Right renal pelvis (tissue), 4 donors: Measurements from ENCODE around the gene MVD. TPM values are rescaled to one million over a fixed set of nuclear protein-coding genes. Genes with fewer than 3 reads are reported as not detected.

Experiments
- DNase-seq, 4 donors: peaks; one replicate each; pipeline ENCODE4 v3.0.0-alpha.2; 2013; ENCODE audit warnings: low read depth in 4 of 4, low spot score in 3 of 4, missing footprints in 1 of 4
- polyA plus RNA-seq, 4 donors: library from polyadenylated mRNA; unstranded; fragments of 120-200 nt; gene quantifications; one replicate each; pipeline ENCODE4 v1.2.1, GENCODE V29; 2013; ENCODE audit not compliant: insufficient read length in 4 of 4

The MVD gene
- polyA plus RNA-seq, 4 donors: 25.4 to 40.6 (median 27.4) TPM

DNA sequence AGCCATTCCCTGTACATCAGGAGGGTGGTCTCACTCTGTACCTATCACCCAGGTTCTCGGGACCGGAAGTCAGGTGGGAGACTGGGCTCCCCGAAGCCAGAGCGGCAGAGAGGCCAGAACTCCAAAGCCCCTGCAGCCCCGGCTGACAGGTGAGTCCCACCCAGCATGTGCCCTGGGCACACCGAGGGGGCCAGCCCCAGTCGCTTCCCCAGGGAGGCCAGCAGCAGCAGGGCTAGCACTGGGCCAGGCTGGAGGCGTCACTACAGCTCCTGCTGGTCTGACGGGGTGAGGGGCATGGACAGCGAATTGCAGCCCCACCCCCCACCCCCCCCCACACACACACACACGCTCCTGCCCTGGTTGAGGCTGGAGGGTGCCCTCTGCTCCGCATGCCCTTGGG lies 32.5 kb downstream of the MVD start:
- DNase-seq: no peak

DNA sequence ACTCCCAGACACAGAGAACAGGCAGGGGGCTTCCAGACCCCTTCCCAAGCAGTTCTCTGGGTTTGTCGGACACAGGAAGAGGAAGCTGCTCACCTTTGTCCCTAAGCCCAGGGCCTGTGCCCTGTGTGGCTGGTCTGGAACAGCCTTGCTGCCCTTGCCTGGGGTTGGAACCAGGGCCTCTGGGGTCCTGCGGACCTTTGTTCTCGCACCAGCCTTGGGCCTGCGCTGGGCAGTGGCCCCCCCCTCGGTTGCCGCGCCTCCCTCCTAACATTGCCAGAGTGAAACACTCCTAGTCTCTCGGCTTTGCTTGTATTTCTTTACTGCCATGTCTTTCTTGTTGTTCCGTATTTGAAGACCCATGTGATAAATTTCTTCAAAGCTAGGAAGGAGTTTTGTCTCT lies 33.1 kb downstream of the MVD start:
- no peak for DNase-seq

DNA sequence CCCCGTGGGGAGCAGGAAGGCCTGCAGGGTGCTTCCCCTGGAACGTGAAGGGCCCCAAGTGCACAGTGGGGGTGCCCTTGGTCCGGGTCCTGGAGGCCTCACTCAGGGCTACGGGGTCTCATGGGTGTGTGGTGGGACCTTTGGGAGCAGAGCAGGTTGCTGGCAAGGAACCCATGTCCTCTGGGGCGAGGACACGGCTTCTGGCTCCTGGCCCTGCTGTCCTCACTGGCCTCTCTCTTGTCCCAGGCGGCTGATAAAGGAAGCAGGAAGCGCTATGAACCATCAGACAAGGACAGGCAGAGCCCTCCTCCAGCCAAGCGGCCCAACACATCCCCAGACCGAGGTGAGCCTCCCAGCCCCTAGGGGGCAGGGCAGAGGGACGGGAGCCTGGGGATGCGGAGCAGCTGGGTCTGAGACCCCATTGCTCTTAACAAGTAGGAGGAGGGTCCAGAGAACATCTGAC lies 34.3 kb downstream of the MVD start:
- DNase-seq: no peak

DNA sequence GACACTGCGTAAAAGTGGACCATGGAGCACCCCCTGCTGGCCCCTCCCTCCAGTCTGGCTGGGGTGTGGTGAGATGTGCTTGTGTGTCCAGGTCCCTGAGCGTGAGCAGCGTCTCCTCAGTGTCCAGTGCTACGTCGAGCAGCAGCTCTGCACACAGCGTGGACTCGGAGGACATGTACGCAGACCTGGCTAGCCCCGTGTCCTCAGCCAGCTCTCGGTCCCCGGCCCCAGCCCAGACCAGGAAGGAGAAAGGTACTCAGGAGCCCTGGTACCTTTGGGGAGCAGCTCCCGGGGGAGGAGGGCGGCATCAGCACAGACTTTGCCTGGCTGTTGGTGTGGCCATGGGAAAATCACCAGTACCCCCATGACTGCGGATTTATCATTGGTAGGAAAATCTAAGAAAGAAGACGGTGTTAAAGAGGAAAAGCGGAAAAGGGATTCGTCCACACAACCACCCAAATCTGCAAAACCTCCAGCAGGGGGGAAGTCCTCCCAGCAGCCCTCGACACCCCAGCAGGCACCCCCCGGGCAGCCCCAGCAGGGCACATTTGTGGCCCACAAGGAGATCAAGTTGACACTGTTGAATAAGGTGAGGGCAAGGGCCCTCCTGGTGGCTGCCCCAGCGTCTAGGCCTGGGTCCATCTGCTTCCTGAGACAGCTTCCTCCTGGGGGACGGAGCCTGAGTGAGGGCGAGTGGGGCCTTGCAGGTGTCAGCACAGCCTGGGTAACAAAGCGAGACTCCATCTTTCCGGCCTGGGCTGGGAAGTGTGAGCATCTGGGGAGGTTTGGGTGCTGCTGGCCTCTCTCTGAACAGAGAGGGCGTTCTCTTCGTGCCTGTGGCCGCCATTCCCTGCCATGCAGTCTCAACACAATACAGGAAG lies 35.1 kb downstream of the MVD start:
- no peak for DNase-seq

DNA sequence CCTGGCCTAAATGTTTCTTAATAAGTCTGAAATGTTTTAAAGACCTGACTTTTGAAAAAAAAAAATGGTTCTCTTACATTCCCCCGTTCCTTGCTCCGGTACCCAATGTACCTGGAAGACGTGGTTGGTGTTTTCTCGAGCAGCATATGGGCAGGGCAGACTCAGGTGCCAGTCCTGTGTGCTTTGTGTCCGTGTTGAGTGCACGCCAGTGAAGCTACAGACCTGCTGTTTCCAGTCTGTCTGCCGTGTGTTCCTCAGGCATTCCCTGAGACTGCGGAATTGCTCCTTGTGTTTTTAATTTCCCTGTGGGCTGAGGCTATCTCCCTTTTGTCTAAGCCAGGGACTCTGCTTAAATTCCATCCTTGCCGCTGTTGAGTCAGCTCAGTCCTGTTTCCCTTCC lies 36.2 kb downstream of the MVD start:
- DNase-seq: no peak

DNA sequence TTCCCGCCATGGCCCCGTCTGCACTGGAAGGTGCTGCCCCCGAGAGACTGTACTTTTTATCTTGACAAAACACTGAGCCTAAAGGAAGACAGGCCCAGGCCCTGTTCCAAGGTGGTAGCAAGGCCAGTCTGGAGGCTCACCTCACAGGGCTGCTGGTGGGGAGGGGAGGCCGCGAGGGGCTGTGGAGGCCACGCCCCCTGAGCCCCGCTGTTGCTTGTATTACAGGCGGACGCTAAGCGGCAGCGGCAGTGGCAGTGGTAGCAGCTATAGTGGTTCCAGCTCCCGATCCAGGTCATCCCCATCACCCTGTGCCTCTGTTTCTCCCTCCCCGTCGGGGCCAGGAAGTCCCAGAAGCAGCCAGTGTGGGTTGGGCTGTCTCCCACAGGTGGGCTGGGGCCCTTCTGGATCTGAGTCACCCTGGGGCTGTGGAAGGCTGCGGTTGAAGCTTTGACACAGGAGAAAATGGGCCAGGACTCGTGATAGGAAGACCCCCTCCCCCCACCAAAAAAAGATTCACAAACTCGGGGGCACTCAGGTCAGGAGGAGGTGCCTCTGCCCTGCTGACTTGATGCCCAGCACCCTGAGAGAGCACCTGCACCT lies 37.8 kb downstream of the MVD start:
- DNase-seq: no peak

DNA sequence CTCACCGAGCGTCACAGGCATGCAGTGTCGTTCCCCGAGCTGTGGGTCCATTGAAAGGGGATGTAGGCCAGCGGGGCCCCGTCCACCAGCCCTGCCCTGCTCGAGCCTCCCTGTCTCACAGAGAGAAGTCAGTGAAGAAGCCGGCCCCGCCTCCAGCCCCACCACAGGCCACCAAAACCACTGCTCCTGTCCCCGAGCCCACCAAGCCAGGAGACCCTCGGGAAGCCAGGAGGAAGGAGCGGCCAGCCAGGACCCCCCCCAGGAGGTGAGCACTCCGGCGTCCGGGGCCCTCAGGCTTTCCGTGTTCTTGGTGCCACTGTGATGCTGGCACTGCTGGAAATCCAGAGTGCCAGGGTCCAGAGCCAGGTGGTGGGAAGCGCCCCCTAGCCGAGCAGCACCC lies 38.4 kb downstream of the MVD start:
- no peak for DNase-seq

DNA sequence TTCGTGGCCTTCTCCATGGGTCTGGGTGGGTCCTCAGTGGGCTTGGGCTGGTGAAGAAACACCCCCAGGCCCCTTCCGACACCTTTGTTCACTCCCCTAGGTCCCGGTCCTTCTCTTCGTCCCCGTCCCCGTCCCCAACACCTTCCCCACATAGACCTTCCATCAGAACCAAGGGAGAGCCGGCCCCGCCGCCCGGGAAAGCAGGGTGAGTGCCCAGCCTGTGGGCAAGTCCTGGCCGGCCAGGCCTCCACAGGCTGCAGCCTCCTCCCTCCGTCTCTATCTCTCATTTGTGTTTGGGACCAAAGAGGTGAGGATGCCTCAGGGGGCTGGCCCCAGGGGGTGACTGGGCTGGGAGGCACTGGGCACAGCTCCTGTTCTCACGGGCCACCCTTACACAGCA lies 39.0 kb downstream of the MVD start:
- DNase-seq: no peak

DNA sequence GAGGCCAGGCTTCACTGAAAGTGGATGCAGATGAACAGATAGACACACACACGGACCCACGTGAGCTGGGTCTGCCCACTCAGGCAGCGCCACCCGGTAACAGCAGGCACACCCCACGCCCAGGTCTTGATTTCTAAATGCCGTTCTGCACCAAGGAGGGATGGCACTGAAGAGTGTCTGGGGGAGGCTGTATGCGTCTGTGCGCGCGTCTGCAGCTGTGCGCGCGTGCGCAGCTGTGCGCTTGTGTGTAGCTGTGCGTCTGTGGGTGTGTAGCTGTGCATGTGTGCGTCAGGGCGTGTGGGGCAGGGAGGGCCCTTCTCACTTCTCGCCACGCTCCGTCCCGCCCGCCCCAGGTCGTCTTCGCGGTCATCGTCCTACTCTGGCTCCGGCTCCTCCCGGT lies 40.0 kb downstream of the MVD start:
- no peak for DNase-seq

DNA sequence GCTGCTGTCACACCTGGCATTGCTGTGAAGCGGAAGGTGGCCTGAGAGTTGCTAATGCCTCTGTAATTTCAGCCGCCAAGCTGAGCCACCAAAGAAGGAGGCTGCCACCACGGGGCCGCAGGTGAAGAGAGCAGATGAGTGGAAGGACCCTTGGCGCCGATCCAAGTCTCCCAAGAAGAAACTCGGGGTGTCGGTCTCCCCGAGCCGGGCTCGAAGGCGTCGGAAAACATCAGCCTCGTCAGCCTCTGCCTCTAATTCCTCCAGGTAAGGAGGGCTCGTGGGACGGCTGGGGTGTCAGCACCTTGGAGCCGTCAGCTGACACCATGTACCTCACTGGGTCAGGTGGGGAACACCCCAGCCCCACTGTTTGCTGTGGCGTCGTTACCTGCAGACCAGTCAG lies 40.8 kb downstream of the MVD start:
- DNase-seq: no peak

DNA sequence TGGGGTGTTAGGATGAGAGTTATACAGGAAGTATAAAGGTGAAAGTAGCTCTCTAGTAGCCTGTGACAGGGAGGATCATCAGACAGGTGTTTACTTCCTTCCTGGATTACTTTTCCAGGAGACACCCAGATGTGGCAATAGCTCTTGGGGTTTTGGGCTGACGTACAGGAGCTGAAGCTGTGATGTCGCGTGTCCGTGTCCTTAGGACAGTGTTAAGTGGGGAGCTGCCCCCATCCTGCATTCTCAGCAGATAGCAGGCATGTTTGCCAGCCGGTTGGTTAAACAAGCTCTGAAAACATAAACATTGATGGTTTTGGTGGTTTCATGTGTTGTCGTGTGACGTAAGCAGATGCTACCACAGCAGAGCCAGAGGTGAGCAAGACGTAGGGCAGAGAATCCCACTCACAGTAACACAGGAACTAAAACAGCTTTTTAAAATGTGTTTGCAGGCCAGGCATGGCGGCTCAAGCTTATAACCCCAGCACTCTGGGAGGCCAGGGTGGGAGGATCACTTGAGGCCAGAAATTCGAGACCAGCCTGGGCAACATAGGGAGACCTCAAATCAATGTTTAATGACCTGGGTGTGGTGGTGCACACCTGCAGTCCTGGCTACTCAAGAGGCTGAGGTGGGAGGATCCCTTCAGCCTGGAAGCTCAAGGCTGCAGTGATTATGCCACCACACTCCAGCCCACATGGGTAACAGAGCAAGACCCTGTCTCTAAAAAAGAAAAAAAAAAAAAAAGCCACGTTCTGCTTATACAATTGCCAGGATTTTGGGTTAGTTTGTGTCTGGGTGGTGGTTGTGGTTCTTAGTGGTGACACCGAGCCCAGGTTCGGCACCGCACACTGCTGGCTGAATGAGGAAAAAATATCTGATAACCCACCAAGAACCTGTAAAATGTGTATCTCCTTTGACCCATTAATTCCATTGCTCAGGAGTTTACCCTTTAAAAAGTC lies 42.8 kb downstream of the MVD start:
- no peak for DNase-seq

DNA sequence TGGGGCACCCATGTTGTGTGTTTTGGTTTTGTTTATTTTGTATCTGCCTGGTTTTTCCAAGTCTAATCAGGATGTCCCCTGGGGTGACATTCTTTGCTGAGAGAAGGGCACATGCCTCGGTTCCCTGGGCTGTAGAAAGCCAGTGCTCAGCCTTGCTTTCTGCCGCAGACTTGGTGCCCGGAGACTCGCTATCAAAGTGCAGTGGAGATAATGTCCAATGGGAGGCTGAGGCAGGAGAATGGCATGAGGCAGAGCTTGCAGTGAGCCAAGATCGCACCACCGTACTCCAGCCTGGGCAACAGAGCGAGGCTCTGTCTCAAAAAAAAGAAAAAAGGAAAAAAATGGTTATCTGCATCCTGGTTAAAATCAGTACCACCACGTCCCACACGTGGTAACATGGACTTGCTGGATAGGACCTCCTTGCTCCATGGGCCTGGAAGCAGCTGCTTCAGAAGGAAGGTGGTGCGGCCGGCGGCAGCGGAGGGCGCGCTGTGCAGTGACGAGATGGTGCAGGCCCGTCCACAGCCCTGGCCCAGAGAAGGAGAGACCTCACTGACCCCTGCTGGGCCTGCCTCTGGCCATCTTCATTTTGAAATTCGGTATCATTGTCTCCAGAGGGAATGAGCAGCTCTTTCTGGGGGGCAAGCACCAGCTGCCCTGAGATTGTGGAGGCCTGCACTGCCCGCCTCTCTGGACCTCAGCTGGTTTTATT lies 43.8 kb downstream of the MVD start:
- no peak for DNase-seq

DNA sequence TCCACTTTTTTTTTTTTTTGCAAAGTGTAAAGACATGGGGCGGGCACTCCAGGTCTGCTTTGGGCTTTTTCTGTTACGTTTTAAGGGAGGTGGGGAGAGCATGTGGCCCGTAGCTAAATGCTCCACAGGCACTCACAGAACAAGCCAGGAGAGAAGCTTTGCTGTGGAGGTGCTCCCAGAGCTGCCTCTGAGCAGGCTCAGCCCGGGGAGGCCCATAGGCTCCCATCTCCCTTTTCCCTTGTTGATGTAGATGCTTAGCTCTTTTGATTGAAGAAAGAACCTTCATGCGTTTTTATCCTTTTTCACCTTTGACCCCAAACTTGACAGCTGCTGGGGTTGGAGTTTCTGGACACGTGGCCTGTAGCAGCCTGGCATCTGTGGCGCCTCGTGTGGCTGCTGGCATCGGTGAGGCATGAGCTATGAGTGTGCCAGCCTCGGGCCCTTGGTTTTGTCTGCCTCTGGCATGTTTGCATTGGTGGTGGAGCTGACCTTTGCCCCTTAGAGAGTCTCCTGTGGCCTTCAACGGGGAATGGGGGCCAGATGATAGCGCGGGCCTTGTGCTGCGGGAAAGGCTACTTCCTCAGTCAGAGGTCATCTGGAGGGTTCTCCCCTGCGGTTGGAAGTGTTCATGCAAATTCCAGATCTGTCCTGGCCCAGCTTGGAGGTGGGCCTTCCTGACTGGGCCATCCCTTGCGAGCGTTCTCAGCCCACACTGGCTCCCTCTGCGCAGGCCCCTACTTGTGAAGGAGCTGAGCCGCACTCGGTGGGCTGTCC lies 44.5 kb downstream of the MVD start:
- no peak for DNase-seq

DNA sequence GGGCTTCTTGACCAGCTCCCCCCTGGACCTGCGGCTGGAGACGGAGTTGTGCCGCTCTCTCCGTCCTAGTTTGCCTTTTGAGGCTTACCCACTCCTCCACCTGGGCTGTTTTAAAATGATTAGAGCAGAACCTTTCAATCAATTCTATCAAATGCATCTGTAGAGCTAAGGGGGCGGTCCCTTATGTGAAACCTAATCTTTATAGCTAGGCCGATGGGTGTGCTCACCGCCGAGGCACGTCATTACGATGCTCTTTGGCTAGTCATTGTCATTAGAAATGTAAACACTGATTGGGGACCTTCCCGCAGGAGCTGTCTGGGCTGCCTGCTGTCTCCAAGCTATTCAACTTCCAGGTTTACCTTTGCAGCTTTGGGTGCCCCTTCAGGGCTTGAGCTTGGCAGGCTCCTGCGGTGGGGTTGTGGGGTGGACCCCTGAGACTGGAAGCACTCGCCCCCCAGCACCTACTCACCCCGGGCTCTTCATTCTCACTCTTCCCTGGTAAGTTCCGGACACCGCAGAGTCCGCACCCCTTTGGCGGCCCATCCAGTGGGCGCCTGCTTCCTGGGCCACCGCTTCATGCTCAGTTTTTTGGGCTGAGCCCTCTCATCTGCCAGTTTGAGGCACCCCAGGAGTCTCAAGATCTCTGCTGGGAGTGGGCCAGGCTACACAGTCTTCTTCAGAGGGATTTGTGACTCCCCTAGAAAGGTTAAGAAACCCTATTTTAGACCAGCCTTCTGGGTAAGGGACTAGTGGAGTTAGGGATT lies 45.4 kb downstream of the MVD start:
- DNase-seq: no peak

DNA sequence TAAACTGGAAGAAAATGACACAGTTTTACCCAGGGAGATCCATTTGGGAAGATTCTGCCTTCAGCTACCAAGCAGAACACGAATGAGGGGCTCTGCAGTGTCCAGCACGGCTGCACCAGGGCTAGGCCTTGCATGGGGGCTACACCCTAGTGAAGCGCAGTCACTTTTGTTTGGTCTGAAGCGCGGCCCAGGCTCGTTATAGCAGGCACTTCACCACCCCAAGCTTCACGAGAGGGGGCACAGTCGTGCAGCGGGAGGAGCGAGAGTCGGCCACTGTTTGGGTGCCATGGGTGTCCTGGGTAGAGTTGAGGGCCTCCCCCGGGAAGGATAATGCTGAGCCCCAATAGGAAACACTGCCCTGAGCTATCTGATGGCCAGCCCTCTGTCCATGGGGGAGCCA lies 46.2 kb downstream of the MVD start:
- DNase-seq: no peak

DNA sequence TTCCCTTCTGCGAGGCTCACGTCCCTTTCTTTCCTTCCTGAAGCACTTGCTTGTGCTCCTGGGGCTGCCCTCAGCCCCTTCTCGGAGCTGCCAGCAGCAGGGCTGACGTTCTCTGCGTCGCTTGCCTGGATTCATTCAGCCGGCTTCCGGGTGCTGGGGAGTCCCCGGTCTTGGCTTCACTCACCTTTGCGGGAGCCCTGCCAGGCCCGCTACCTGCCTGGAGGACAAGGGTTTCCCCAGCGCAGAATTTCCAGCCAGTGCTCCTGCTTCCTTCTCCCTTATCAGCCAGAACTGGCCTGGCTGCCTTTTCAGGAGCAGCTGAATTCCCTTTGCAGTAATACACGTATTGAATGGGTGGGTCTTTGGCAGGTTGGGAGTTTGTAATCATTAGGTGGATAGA lies 46.6 kb downstream of the MVD start:
- DNase-seq: no peak

DNA sequence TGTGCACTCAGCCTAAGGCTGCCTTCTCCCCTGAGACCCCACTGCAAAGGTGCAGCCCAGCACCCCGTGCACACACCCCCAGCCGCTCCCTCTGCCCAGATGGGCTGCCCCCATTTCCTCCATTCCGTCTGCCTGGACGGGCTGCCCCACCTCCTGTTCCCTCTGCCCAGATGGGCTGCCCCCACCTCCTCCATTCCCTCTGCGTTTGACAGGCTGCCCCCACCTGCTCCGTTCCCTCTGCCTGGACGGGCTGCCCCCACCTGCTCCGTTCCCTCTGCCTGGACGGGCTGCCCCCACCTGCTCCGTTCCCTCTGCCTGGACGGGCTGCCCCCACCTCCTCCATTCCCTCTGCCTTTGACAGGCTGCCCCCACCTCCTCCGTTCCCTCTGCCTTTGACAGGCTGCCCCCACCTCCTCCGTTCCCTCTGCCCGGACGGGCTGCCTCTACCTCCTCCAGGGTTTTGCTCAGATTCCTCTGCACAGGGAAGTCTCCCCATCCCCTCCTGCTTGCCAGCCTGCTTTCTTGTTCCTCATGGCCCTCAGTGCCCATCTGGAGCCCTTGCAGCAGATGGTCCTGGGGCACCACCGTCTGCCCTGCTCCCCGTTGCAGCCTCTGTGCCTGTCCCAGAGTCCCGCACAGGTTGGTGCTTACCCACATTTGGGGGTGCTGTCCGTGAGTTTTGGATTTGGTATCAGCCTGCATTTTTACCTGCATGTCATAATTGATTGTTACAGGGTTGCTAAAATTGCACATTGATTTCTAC lies 47.9 kb downstream of the MVD start:
- no peak for DNase-seq
